Cortex of kidney (tissue), 1 donor: ENCODE measurements around the gene GPR78.

Experiments
- DNase-seq: peaks from one replicate; lab custom pipeline; 2025; lab: John Stamatoyannopoulos, UW

Gene GPR78

GRCh38 chr4:8580321-8581093, at the start of gene GPR78:
Gene GPR78, plus strand, starts transcription at chr4:8580392. Its CDS starts 591 bp downstream, at chr4:8580983.
- DNase-seq = no peak

GRCh38 chr4:8532245-8532781, 47.9 kb upstream of the GPR78 start:
- no peak for DNase-seq

GRCh38 chr4:8533274-8533865, 46.8 kb upstream of the GPR78 start:
- DNase-seq = no peak

- DNase-seq = no peak
These were observed 46.1 kb upstream of the GPR78 start for GRCh38 chr4:8534129-8534528.

- DNase-seq = no peak
These were observed 45.6 kb upstream of the GPR78 start for GRCh38 chr4:8534611-8535010.

- DNase-seq = no peak
These were observed 43.7 kb upstream of the GPR78 start for GRCh38 chr4:8536467-8536866.

- no peak for DNase-seq
These were observed 43.1 kb upstream of the GPR78 start for GRCh38 chr4:8537041-8537461.

- no peak for DNase-seq
These were observed 42.0 kb upstream of the GPR78 start for GRCh38 chr4:8538076-8538702.

- DNase-seq = no peak
These were observed 41.3 kb upstream of the GPR78 start for GRCh38 chr4:8538703-8539567.

- DNase-seq = no peak
These were observed 40.5 kb upstream of the GPR78 start for GRCh38 chr4:8539661-8540060.

- DNase-seq = no peak
These were observed 40.1 kb upstream of the GPR78 start for GRCh38 chr4:8540072-8540471.

- no peak for DNase-seq
These were observed 39.6 kb upstream of the GPR78 start for GRCh38 chr4:8540586-8540985.

GRCh38 chr4:8540991-8541390, 39.2 kb upstream of the GPR78 start:
- no peak for DNase-seq

- no peak for DNase-seq
These were observed 38.0 kb upstream of the GPR78 start for GRCh38 chr4:8541981-8542715.

- no peak for DNase-seq
These were observed 37.2 kb upstream of the GPR78 start for GRCh38 chr4:8542776-8543525.

GRCh38 chr4:8543623-8544022, 36.6 kb upstream of the GPR78 start:
- DNase-seq = no peak

- no peak for DNase-seq
These were observed 35.9 kb upstream of the GPR78 start for GRCh38 chr4:8544282-8544681.

- no peak for DNase-seq
These were observed 35.3 kb upstream of the GPR78 start for GRCh38 chr4:8544741-8545438.

GRCh38 chr4:8545439-8545765, 34.8 kb upstream of the GPR78 start:
- no peak for DNase-seq

GRCh38 chr4:8546766-8547107, 33.5 kb upstream of the GPR78 start:
- no peak for DNase-seq
